ENCODE measurements around the gene HMGN2.
A peak's percentile ranks its signal among the peaks of the same experiment; 100 is the strongest.

HMGN2 gene

DNA sequence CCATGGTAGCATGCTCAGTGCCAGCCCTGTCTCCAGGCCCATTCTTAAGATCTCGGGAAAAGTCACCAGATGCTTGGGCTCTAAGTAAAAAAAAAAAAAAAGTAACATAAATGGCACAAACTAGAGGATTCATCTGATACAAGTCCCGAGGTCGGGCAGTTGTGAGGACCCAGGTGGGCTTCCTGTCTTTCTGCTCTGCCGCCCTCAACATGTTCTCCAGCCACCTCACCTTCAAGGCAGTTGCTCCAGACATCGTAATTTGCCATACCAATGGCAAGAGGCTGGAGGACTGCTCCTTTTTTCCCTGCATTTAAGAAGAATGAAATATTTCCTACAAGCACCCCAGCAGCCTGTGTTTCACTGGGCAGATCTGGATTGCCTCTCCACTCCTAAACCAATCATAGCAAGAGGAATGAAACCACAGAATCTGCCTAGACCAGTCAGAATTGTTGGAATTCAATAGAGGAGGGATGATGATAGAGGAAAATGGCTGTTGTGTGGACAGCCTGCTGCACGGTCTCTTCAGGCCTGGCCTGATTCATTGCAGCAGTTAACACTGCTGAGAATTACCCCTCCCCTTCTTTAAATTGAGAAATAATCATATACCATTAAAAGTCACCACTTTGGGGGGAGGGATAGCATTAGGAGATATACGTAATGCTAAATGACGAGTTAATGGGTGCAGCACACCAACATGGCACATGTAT lies 5.4 kb downstream of the HMGN2 start:
- peak overlapping the region; percentile 58 for H3K27ac ChIP-seq
- H3K9me3 ChIP-seq, result no peaks in the 10 kb centered on the region
- no peaks in the 10 kb centered on the region for H3K27me3 ChIP-seq
- TF ChIP-seq, protein P1, sequence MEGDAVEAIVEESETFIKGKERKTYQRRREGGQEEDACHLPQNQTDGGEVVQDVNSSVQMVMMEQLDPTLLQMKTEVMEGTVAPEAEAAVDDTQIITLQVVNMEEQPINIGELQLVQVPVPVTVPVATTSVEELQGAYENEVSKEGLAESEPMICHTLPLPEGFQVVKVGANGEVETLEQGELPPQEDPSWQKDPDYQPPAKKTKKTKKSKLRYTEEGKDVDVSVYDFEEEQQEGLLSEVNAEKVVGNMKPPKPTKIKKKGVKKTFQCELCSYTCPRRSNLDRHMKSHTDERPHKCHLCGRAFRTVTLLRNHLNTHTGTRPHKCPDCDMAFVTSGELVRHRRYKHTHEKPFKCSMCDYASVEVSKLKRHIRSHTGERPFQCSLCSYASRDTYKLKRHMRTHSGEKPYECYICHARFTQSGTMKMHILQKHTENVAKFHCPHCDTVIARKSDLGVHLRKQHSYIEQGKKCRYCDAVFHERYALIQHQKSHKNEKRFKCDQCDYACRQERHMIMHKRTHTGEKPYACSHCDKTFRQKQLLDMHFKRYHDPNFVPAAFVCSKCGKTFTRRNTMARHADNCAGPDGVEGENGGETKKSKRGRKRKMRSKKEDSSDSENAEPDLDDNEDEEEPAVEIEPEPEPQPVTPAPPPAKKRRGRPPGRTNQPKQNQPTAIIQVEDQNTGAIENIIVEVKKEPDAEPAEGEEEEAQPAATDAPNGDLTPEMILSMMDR (IDR thresholded peaks at IDR 0.05), result no peak
- H3K36me3 ChIP-seq, result peaks cover 56% of the 10 kb centered on the region
- H3K4me3 ChIP-seq (ENCODE audit: low read depth in 1 of 2, low read length in 1 of 2), result no peak overlapping the region
- H3K4me1 ChIP-seq (ENCODE audit: control insufficient read depth in 1 of 2, insufficient read depth in 1 of 2, low read depth in 1 of 2, low read length in 1 of 2), result peaks cover 20 to 23% of the 10 kb centered on the region in 2 experiments

DNA sequence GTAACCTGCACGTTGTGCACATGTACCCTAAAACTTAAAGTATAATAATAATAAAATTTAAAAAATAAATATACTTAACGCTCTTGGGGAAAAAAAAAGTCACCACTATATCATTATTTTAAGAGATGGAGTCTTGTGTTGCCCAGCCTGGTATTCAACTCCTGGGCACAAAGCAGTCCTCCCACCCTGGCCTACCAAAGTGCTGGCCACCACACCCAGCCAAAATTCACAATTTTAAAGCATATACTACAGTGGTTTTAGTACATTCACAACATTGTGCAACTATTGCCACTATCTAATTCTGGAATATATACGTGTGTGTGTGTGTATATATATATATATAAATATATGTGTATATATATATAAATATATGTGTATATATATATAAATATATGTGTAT lies 5.9 kb downstream of the HMGN2 start:
- H3K4me3 ChIP-seq (ENCODE audit: low read depth in 1 of 2, low read length in 1 of 2), result no peak overlapping the region
- peaks cover 18 to 21% of the 10 kb centered on the region in 2 experiments for H3K4me1 ChIP-seq (ENCODE audit: control insufficient read depth in 1 of 2, insufficient read depth in 1 of 2, low read depth in 1 of 2, low read length in 1 of 2)
- TF ChIP-seq, protein P1 (IDR thresholded peaks at IDR 0.05), result no peak
- H3K27ac ChIP-seq, result no peak overlapping the region
- H3K27me3 ChIP-seq, result no peaks in the 10 kb centered on the region
- H3K9me3 ChIP-seq, result no peaks in the 10 kb centered on the region
- H3K36me3 ChIP-seq, result peaks cover 56% of the 10 kb centered on the region

DNA sequence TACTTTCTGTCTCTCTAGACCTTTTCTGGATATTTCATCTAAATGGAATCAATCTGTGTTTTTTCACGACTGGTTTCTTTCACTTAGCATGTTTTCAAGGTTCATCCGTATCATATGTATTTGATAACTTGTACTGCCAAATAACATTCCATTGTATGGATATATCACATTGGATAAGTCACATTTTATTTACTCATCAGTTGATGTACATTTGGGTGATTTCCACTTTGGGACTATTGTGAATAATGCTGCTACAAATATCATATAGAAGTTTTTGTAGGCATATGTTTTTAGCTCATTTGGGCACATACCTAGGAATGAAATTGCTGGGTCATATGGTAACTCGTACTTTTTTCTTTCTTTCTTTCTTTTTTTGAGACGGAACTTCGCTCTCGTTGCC lies 6.7 kb downstream of the HMGN2 start:
- Histone ChIP-seq H3K27ac (peak overlapping the region; percentile 36), H3K27me3 (no peaks in the 10 kb centered on the region), H3K36me3 (peaks cover 51% of the 10 kb centered on the region), H3K4me1 (ENCODE audit: control insufficient read depth in 1 of 2, insufficient read depth in 1 of 2, low read depth in 1 of 2, low read length in 1 of 2) (peaks cover 10 to 13% of the 10 kb centered on the region in 2 experiments), H3K9me3 (no peaks in the 10 kb centered on the region), H3K4me3 (ENCODE audit: low read depth in 1 of 2, low read length in 1 of 2) (no peak overlapping the region)
- TF ChIP-seq, protein P1 (IDR thresholded peaks at IDR 0.05), result no peak

DNA sequence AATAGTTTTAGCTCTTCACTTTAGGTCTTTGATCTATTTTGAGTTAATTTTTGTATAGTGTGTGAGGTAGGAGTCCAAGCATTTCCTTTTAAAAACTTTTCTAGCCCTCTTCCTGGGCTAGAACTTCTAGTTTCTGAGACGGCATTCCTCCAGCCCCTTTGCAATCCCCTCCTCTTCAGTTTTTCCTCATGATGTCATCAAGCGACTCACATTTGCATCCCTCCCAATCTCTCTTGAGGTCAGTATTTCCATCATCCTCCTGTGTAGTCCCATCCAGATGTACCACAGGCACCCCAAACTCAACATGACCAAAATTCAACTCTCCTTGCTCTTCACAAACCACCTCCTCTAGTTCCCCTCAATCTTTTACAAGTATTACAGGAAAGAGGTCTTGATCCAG lies 10.7 kb downstream of the HMGN2 start:
- TF ChIP-seq, protein P1 (IDR thresholded peaks at IDR 0.05), result no peak
- no peaks in the 10 kb centered on the region for H3K4me1 ChIP-seq (ENCODE audit: control insufficient read depth in 1 of 2, insufficient read depth in 1 of 2, low read depth in 1 of 2, low read length in 1 of 2)
- no peaks in the 10 kb centered on the region for H3K27me3 ChIP-seq
- H3K27ac ChIP-seq, result no peak overlapping the region
- H3K4me3 ChIP-seq (ENCODE audit: low read depth in 1 of 2, low read length in 1 of 2), result no peak overlapping the region
- H3K36me3 ChIP-seq, result peaks cover 19% of the 10 kb centered on the region
- no peaks in the 10 kb centered on the region for H3K9me3 ChIP-seq

DNA sequence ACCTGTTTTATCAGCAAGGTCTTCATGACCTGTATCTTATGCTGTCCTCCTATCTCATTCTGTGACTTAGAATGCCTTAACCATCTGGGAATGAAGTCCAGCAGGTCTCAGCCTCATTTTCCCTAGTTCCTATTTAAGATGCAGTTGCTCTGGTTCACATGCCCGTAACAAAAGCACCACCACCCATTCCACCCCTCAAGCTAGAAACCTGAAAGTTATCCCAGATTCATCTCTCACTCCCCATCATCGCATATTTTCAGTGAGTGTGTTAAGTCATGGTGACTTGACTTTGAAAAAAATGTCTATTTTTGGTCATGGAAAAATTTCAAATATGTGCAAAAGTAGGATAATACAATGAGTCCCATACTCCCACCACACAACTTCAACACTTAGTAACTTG lies 11.7 kb downstream of the HMGN2 start:
- H3K9me3 ChIP-seq, result no peaks in the 10 kb centered on the region
- TF ChIP-seq, protein P1 (IDR thresholded peaks at IDR 0.05), result no peak
- H3K27me3 ChIP-seq, result no peaks in the 10 kb centered on the region
- peaks cover 14% of the 10 kb centered on the region for H3K36me3 ChIP-seq
- no peak overlapping the region for H3K27ac ChIP-seq
- H3K4me1 ChIP-seq (ENCODE audit: control insufficient read depth in 1 of 2, insufficient read depth in 1 of 2, low read depth in 1 of 2, low read length in 1 of 2), result no peaks in the 10 kb centered on the region
- H3K4me3 ChIP-seq (ENCODE audit: low read depth in 1 of 2, low read length in 1 of 2), result no peak overlapping the region

All from neutrophil (primary cell).